ENCODE measurements around the gene PRMT9.

PRMT9 gene

DNA sequence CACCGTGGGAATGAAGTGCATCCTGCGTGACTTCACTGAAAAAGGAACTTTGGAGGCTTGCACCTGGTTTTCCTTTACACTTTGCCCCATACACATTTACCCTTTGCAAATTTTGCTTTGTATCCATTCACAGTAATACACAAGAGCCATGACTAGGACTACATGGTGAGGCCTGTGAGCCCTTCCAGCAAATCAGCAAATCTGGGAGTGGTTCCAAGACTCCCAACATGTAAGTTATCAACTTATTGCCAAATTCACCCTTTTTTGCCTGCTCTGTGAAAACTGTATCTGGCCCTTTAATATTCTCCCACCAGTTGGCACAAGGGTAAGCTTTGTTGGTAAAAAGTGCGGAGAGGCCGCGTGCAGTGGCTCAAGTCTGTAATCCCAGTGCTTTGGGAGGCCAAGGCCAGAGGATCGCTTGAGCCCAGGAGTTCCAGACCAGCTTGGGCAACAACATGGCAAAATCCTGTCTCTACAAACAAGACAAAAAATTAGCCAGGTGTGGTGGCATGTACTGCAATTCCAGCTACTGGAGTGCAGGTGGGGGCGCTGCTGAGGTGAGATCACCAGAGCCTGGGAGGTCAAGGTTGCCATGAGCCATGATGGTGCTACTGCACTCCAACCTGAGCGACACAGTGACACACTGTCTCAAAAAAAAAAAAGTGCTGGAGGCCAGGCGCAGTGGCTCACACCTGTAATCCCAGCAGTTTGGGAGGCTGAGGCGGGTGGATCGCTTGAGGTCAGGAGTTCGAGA is 5.0 kb downstream of the PRMT9 start:
- no peak for FAIRE-seq

GRCh38 chr4:147678106-147678505 is 5.9 kb downstream of the PRMT9 start:
- FAIRE-seq = no peak

GRCh38 chr4:147674496-147674895 is 9.5 kb downstream of the PRMT9 start:
- FAIRE-seq = no peak

GRCh38 chr4:147674073-147674472 is 9.9 kb downstream of the PRMT9 start:
- no peak for FAIRE-seq

GRCh38 chr4:147658501-147658900 is 25.5 kb downstream of the PRMT9 start:
- FAIRE-seq = no peak

DNA sequence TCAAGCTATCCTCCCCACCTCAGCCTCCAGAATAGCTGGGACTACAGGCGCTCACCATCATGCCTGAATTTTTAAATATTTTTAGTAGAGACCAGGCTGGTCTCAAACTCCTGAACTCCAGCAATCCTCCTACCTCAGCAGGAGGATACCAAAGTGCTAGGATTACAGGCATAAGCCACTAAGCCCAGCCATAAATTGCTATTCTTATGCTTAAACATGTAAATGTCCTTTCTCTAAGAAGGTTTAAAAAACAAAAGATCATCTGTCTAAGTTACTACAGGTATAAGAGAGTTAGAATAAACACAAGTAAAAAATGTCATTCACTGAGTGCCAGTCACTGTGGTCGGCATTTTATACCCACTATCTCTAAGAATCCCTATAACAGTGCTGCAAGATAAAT is 28.3 kb downstream of the PRMT9 start:
- FAIRE-seq = no peak

DNA sequence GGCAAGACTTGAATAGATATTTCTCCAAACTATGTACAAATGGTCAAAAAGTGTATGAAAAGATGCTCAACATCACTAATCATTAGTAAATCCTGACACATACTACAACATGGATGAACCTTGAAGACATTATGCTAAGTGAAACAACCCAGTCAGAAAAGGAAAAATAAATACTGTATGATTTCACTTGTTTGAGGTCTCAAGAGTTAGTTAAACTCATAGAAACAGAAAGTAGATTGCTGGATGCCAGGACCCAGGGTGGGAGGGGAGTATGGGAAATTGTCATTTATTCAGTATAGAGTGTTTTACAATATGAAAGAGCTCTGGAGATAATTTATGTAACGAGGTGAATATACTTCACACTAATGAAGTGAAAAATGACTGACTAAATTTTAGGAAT is 32.4 kb downstream of the PRMT9 start:
- FAIRE-seq = no peak

DNA sequence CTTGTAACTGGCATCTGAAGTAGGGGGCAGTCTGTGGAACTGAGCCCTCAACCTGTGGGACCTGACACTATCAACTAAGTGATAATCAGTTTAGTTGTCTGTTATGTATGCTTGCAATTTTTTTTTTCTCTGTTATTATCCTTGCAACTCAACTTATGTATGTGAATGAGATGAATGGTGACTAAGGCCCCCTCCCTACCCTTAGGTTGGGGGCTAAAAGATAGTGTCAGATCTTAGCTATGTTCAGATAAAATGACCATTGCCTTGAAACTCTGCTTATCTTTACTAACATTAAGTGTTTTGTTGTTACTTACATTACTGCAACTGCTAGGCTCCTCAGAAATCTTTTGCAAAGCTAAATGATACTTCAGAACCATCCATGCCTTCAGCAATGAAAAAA is 35.3 kb downstream of the PRMT9 start:
- FAIRE-seq = no peak

- FAIRE-seq = no peak
Observed at GRCh38 chr4:147645099-147645498, 38.9 kb downstream of the PRMT9 start.

GRCh38 chr4:147644471-147644870 is 39.5 kb downstream of the PRMT9 start:
- no peak for FAIRE-seq

DNA sequence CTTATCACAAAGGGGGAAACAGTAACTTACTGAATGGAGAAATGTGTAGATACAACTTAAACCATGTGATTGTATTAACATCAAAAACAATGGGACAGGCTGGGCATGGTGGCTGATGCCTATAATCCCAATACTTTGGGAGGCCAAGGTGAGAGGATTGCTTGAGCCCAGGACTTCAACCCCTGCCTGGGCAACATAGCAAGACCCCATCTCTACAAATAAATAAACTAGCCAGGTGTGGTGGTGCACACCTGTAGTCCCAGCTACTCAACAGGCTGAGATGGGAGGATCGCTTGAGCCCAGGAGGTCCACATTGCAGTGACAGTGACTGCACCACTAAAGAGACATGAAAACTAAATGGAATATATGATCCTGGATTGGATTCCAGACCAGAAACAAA is 40.3 kb downstream of the PRMT9 start:
- FAIRE-seq = no peak

DNA sequence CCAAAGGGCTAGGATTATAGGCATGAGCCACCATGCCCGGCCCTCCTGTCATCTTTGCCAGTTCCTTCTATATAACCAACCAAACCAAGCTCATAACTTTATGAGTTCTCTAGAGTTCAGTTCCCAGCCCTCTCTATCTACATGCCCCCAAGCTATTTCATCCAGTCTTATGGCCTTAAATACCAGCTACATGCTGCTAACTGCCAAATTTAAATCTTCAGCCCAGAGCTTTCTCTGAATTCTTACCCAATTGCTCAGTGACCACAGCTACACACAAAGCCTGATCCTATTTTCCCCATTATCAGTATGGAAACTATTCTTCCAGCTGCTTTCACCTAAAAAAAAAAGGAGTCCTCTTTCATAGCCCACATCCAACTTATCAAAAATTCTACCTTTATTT is 43.6 kb downstream of the PRMT9 start:
- FAIRE-seq = no peak

DNA sequence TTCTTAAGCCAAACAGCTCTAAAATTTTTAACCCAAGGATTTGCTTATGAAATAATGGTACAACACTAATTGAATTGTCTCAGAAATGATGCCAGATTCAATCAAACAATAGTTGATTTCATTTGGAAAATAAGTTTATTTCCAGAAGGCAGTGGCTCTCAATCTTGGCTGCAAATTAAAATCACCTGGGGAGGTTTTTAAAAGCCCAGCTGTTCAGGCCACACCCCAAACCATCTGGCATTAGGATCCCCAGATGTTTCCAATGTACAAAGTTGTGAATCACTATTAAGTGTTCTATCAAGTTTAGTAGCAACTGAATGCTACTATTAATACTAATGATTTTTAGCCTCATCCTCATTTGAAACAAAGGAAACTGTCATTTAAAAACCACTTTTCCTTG is 44.6 kb downstream of the PRMT9 start:
- no peak for FAIRE-seq

DNA sequence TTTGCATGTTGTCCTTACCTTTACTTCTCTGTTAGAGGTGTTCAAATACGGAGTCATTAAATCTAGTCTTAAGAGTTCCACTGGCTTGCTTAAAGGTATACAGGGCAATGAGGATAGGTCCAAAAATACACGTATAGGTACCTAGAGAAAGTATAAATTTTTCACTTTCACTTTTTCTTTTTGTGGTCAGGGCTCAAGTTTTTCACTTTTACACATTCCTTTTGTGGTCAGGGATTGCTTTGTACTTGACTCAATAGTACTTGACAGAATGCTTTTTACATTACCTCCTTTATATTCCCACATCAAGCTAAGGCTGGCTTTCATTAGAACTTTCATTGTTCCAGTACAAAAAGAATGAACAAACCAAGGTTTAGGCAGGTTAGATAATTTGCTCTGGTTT is 45.0 kb downstream of the PRMT9 start:
- FAIRE-seq = no peak

DNA sequence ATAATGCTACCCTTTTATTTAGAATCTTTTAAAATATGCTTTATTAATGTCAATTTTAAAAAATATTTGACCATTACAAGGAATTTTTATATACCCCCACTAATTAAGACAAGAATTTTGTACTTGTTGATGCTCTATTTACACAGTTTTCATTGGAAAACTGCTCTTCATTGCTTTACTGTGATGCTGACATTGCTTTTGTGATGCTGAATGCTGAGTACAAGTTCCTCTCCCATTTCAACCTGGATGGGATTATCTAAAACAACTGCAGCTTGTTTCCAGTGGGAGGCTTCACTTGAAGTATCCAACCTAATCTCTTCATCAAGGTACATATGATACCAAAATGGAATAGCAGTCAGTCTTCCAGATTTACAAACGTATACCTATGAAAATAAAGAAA is 45.6 kb downstream of the PRMT9 start:
- no peak for FAIRE-seq

DNA sequence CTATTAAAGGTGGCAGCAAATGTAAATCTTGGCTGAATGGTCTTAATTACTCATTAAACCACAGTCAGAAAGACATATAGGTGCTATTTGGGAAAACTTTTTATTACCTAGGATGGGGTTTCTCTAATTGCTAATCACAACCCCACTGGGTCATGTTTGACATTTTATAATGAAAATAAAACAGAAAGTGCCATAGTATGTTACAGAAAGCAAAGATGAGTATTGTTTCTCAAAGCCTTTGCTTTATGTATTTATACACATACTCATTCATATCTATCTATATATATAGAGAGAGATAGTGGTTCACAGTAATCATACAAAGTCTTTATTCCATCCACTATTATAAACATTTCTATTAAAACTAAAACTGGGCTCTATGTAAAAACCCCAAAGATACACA is 48.6 kb downstream of the PRMT9 start:
- FAIRE-seq = no peak

DNA sequence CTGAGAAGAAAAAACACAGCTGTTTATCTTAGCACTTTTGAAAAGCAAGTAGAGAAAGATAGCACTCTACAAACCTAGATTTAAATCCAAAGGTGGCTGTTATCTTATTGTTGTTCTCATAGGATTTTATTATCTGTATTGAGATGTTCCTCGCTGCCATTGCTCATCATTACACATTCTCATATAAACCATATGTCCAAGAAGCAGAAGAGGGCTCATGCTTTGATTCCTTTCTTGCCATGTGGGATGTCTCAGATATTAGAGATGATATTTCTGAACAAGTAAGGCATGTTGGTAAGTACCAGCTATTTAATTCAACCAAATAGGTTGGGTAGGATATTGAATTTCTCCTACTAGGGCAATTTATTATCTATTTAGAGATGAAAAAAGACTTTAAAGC is 50.3 kb downstream of the PRMT9 start:
- FAIRE-seq = no peak

- no peak for FAIRE-seq
Observed at GRCh38 chr4:147633113-147633512, 50.9 kb downstream of the PRMT9 start.

DNA sequence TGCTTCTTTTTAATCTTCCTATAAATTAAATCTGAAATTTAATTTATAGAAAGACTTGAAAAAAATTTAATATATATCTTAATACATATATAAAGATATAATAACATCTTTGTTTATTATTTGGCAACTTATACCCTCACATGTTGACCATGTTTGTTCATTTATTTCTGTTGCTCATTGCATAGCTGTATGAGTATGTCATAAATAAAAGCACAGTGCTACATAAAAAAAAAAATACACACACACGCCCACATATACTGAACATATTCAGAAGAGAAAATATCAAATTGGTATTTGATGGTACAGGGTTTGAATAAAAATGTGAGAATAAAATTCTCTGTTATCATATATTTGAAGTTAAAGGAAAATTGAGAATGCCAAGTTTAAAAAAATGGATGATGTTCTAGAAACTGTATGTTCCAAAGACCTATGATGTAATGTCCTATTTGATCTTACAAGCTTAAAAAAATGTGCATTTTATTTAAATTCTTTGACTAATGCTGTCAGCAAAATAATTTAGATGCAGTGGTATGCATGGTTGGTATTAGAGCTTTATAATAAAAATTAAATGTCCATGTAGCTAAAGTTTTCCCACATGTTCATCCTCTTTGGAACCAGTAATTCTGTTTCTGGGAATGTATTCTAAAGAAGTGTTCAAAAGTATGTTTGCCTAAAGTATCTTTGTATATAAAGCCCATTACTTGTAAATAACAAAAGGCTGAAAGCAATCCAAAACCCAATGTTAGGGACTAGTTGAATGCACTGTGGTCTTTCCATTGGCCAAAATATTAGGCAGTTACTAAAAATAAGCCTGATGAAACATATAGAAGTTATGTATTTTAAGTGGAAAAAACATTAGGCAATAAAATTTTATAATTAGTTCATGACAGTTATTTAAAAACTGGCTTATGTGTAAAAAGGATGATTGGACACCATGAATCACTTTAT is 53.9 kb downstream of the PRMT9 start:
- FAIRE-seq = peak; percentile 81

GRCh38 chr4:147628415-147628814 is 55.5 kb downstream of the PRMT9 start:
- FAIRE-seq = peak; percentile 51

GRCh38 chr4:147626903-147627302 is 57.1 kb downstream of the PRMT9 start:
- no peak for FAIRE-seq

GRCh38 chr4:147625733-147626132 is 58.2 kb downstream of the PRMT9 start:
- FAIRE-seq = no peak

DNA sequence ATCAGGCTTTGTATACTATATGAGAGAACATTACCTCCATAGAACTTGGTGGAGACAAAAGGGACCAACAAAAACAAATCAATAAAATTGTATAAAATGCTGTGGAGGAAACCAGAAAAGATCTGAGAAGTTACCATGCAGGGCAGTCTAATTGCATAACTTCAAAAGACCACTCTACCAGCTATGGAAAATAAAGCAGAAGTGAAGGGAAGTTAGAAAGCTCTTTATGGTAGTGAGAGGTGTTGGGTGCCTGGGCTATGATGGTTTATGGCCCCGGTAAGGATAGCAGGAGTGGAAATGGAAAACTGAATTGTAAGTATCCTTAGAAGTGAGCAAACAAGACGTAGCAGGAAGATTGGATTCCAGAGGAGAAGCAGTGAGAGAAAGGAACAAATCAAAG is 63.6 kb downstream of the PRMT9 start:
- no peak for FAIRE-seq

Measured in islet of Langerhans (tissue), 1 donor.